ENCODE measurements around the gene TXK.

GRCh38 chr4:48033412-48033811 is 100.6 kb downstream of the TXK start:
- TF ChIP-seq ZNF281 (CRISPR knock-in tag; IDR thresholded peaks at IDR 0.05) = no peak
- no peak for TF ChIP-seq CTCF (IDR thresholded peaks at IDR 0.05)
- TF ChIP-seq ZNF671 (CRISPR knock-in tag; IDR thresholded peaks at IDR 0.05) = no peak
- no peak for TF ChIP-seq USF2 (CRISPR knock-in tag; IDR thresholded peaks at IDR 0.05)
- no peak for TF ChIP-seq MXD4 (CRISPR knock-in tag; IDR thresholded peaks at IDR 0.05; ENCODE audit: borderline replicate concordance)
- TF ChIP-seq FOXP1 (CRISPR knock-in tag; IDR thresholded peaks at IDR 0.05; ENCODE audit: borderline replicate concordance) = no peak
- TF ChIP-seq FOXJ3 (CRISPR knock-in tag; IDR thresholded peaks at IDR 0.05; ENCODE audit: borderline replicate concordance) = no peak
- TF ChIP-seq ATF6 (CRISPR knock-in tag; IDR thresholded peaks at IDR 0.05) = no peak
- TF ChIP-seq GRHL2 (CRISPR knock-in tag; IDR thresholded peaks at IDR 0.05; ENCODE audit: insufficient replicate concordance, severe bottlenecking) = no peak
